Measurements from ENCODE around the gene ZNF521. TPM values are rescaled to one million over a fixed set of nuclear protein-coding genes. Genes with fewer than 3 reads are reported as not detected.

ZNF521 gene
- total RNA-seq, 1 donor from 2014 or later: 58.7 TPM

GRCh38 chr18:25019086-25019860 lies 332.7 kb downstream of the ZNF521 start:
- Mint-ChIP-seq H3K4me1 (ENCODE audit: low read depth, unreplicated experiment) (peaks cover 5% of the 10 kb centered on the region), H3K36me3 (ENCODE audit: unreplicated experiment) (no peaks in the 10 kb centered on the region), H3K27ac (ENCODE audit: unreplicated experiment) (no peak overlapping the region), H3K27me3 (ENCODE audit: unreplicated experiment) (peaks cover 3% of the 10 kb centered on the region), H3K4me3 (ENCODE audit: unreplicated experiment) (no peak overlapping the region), H3K9me3 (ENCODE audit: unreplicated experiment) (peaks cover 2% of the 10 kb centered on the region)
- DNase-seq: no peak
- TF ChIP-seq CTCF (IDR thresholded peaks at IDR 0.05; ENCODE audit: partially characterized antibody, unreplicated experiment): no peak

- peaks cover 2% of the 10 kb centered on the region for H3K9me3 Mint-ChIP-seq (ENCODE audit: unreplicated experiment)
- no peak overlapping the region for H3K4me3 Mint-ChIP-seq (ENCODE audit: unreplicated experiment)
- TF ChIP-seq CTCF (IDR thresholded peaks at IDR 0.05; ENCODE audit: partially characterized antibody, unreplicated experiment): no peak
- H3K27me3 Mint-ChIP-seq (ENCODE audit: unreplicated experiment): peaks cover 3% of the 10 kb centered on the region
- no peak for DNase-seq
- H3K27ac Mint-ChIP-seq (ENCODE audit: unreplicated experiment): no peak overlapping the region
- peaks cover 4% of the 10 kb centered on the region for H3K36me3 Mint-ChIP-seq (ENCODE audit: unreplicated experiment)
- H3K4me1 Mint-ChIP-seq (ENCODE audit: low read depth, unreplicated experiment): peaks cover 5% of the 10 kb centered on the region
Measured at GRCh38 chr18:25016666-25017065, 335.3 kb downstream of the ZNF521 start.

GRCh38 chr18:25016181-25016580 lies 335.8 kb downstream of the ZNF521 start:
- Mint-ChIP-seq H3K4me1 (ENCODE audit: low read depth, unreplicated experiment) (peaks cover 9% of the 10 kb centered on the region), H3K27me3 (ENCODE audit: unreplicated experiment) (peaks cover 3% of the 10 kb centered on the region), H3K4me3 (ENCODE audit: unreplicated experiment) (no peak overlapping the region), H3K27ac (ENCODE audit: unreplicated experiment) (no peak overlapping the region), H3K9me3 (ENCODE audit: unreplicated experiment) (peaks cover 2% of the 10 kb centered on the region), H3K36me3 (ENCODE audit: unreplicated experiment) (peaks cover 4% of the 10 kb centered on the region)
- DNase-seq: no peak
- no peak for TF ChIP-seq CTCF (IDR thresholded peaks at IDR 0.05; ENCODE audit: partially characterized antibody, unreplicated experiment)
